ENCODE measurements around the gene ING3.

DNA sequence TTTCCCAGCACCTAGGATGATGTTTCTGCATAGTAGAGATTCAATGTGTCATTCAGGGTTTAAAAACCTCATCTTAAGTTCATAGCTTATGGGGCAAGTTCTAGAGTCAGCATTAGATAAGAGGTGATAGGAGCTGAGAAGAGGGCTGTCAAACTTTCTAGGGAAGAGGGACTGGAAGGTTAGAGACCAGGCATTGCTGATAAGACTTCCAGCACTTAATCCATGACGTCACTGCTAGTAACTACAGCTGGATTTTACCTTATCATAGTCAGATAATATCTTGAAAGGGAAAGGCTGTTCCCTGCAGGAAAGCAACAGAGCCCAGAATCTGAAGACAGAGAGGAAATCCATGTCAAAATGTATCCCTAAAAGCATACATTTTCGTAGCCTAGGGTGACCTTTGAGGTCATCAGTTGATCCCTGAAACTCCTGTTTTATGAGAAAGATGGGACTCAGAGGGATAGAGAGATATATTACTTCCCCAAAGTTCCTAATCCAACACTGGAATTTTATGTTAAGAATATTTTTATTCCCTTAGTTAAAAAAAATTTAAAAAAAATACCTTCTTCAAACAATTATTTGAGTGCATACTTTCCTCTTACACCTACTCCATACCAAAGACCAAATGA, 34.7 kb downstream of the ING3 start:
- TF ChIP-seq, protein P1, sequence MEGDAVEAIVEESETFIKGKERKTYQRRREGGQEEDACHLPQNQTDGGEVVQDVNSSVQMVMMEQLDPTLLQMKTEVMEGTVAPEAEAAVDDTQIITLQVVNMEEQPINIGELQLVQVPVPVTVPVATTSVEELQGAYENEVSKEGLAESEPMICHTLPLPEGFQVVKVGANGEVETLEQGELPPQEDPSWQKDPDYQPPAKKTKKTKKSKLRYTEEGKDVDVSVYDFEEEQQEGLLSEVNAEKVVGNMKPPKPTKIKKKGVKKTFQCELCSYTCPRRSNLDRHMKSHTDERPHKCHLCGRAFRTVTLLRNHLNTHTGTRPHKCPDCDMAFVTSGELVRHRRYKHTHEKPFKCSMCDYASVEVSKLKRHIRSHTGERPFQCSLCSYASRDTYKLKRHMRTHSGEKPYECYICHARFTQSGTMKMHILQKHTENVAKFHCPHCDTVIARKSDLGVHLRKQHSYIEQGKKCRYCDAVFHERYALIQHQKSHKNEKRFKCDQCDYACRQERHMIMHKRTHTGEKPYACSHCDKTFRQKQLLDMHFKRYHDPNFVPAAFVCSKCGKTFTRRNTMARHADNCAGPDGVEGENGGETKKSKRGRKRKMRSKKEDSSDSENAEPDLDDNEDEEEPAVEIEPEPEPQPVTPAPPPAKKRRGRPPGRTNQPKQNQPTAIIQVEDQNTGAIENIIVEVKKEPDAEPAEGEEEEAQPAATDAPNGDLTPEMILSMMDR (IDR thresholded peaks at IDR 0.05), result no peak
- TF ChIP-seq POLR2A (IDR thresholded peaks at IDR 0.05) (no peak), POLR2AphosphoS5 (IDR thresholded peaks at IDR 0.05; ENCODE audit: insufficient read depth in 1 of 2, low read depth in 1 of 2) (no peak)

Measured in vagina (tissue), 2 donors.